A549 (cell line): ENCODE results near the gene DYNC1H1. TPM values are rescaled to one million over a fixed set of nuclear protein-coding genes. Genes with fewer than 3 reads are reported as not detected.

Experiments used
- ATAC-seq, 2 experiments: fragments of 200-7000 bp in 1 of 2; fragments of >200 bp in 1 of 2; cut with Nextera tagmentation in 1 of 2; cut with Tn5 transposase in 1 of 2; 3 replicates each; pipeline versions ENCODE4 v1.8.0 to v1.9.1; 2018 to 2020; ENCODE audit warnings: mild to moderate bottlenecking in 1 of 2, moderate library complexity in 1 of 2
- CTCF ChIA-PET: fragments of 300-600 bp; sonication (Branson Sonifier 250); formaldehyde crosslinking; extraction: SDS; loops from one replicate; lab custom pipeline; 2021; ENCODE audit warnings: antibody characterized with exemption, inconsistent platforms; lab: Yijun Ruan, JAX
- POLR2A ChIA-PET: fragments of 350-600 bp; formaldehyde crosslinking; extraction: SDS; loops from one replicate; lab custom pipeline; 2021; ENCODE audit warnings: antibody characterized with exemption, inconsistent platforms; lab: Yijun Ruan, JAX
- DNase-seq, 2 experiments: peaks; one replicate each; pipeline versions ENCODE4 v3.0.0 to v3.0.0-alpha.2; 2011 to 2016; ENCODE audit warnings: low read depth in 1 of 2, low spot score in 1 of 2
- FAIRE-seq: peaks from 2 replicates; lab custom pipeline; 2011; peaks lifted over from hg19 to GRCh38; lab: Jason Lieb, UNC
- H3K27ac ChIP-seq, 2 experiments: fragments of >200 bp; sonication (Bioruptor Twin); formaldehyde crosslinking; 3 replicates each; pipeline ENCODE4 v1.5.1; 2016 to 2017
- H3K4me1 ChIP-seq: fragments of >200 bp; sonication (Bioruptor Twin); formaldehyde crosslinking; 3 replicates; pipeline ENCODE4 v1.6.1; 2016
- H3K4me2 ChIP-seq: fragments of >200 bp; sonication (Bioruptor Twin); formaldehyde crosslinking; 3 replicates; pipeline ENCODE4 v1.6.1; 2016
- H3K4me3 ChIP-seq: fragments of >200 bp; sonication (Bioruptor Twin); formaldehyde crosslinking; 3 replicates; pipeline ENCODE4 v1.5.1; 2016
- H3K9me3 ChIP-seq: fragments of >200 bp; sonication (Bioruptor Twin); formaldehyde crosslinking; 3 replicates; pipeline ENCODE4 v1.6.1; 2016
- EHMT2 ChIP-seq: fragments of 200-600 bp; sonication (generic); IDR thresholded peaks from 2 replicates; pipeline ENCODE4 v1.6.1; 2016; ENCODE audit warnings: antibody characterized with exemption, low read depth, mild to moderate bottlenecking, moderate library complexity
- ESRRA ChIP-seq: fragments of 150-350 bp; IDR thresholded peaks from 2 replicates; pipeline ENCODE4 v1.6.1; 2014; ENCODE audit warnings: mild to moderate bottlenecking, low read length, borderline replicate concordance
- FOSL2 ChIP-seq, 2 experiments: fragments of 450-650 bp in 1 of 2; fragments of >200 bp in 1 of 2; sonication (Bioruptor Twin) in 1 of 2; formaldehyde crosslinking; IDR thresholded peaks; 2 replicates each; pipeline versions ENCODE4 v1.5.0 to v1.6.1; 2016 to 2020; ENCODE audit warnings: mild to moderate bottlenecking in 1 of 2, moderate library complexity in 1 of 2
- JUN ChIP-seq, 2 experiments: fragments of >200 bp; sonication (Bioruptor Twin); formaldehyde crosslinking; IDR thresholded peaks; 2 replicates in 1 of 2; 3 replicates in 1 of 2; pipeline ENCODE4 v1.6.1; 2016 to 2017
- MAZ ChIP-seq: fragments of 150-350 bp; IDR thresholded peaks from 2 replicates; pipeline ENCODE4 v1.6.1; 2014; ENCODE audit warnings: antibody characterized with exemption, low read depth, low read length, borderline replicate concordance
- RAD21 ChIP-seq, 2 experiments: fragments of >200 bp in 1 of 2; sonication (Bioruptor Twin) in 1 of 2; formaldehyde crosslinking in 1 of 2; IDR thresholded peaks in 1 of 2; conservative IDR thresholded peaks in 1 of 2; 2 replicates in 1 of 2; 3 replicates in 1 of 2; pipeline ENCODE4 v1.6.1; 2012 to 2018; ENCODE audit warnings: inconsistent platforms in 1 of 2
- ZSCAN20 ChIP-seq: fragments of 250-450 bp; sonication (Bioruptor Pico); IDR thresholded peaks from 2 replicates; pipeline ENCODE4 v1.8.0; 2022; ENCODE audit warnings: mild to moderate bottlenecking, moderate library complexity
- WGBS: methylation state at CpG from one replicate; pipeline ENCODE4 v1.1.6; 2017; ENCODE audit errors: missing lambda C conversion rate; 5-methylcytosine and 5-hydroxymethylcytosine counted together
- polyA plus RNA-seq, 4 experiments: library from polyadenylated mRNA; depleted of rRNA in 3 of 4; stranded (reverse); fragments of >200 nt; fragmentation: RNase III in 1 of 4; extraction: RNeasy Plus Mini Kit Qiagen cat#74134 plus additional on column Dnase treatment in 1 of 4; gene quantifications; 2 replicates in 3 of 4; 3 replicates in 1 of 4; pipeline ENCODE4 v1.2.3, GENCODE V29; 2011 to 2017
- small RNA-seq, 6 experiments: library from RNA; depleted of rRNA; stranded (forward); fragments of <200 nt; gene quantifications; one replicate each; pipeline ENCODE3, GENCODE V24; 2012
- TF ChIP-seq, protein P1 (sequence below): fragments of 250-450 bp; sonication (Bioruptor Pico); IDR thresholded peaks from 2 replicates; pipeline ENCODE4 v1.5.0; 2020; ENCODE audit warnings: low read depth, mild to moderate bottlenecking, moderate library complexity
- TF ChIP-seq, protein P2 (sequence below): fragments of 450-650 bp; IDR thresholded peaks from 2 replicates; pipeline ENCODE4 v1.6.1; 2014; ENCODE audit warnings: antibody characterized with exemption

Gene DYNC1H1
- polyA plus RNA-seq, 2 of the 4 experiments (the other 2 are of a cell fraction): 177 to 187 TPM

DNA sequence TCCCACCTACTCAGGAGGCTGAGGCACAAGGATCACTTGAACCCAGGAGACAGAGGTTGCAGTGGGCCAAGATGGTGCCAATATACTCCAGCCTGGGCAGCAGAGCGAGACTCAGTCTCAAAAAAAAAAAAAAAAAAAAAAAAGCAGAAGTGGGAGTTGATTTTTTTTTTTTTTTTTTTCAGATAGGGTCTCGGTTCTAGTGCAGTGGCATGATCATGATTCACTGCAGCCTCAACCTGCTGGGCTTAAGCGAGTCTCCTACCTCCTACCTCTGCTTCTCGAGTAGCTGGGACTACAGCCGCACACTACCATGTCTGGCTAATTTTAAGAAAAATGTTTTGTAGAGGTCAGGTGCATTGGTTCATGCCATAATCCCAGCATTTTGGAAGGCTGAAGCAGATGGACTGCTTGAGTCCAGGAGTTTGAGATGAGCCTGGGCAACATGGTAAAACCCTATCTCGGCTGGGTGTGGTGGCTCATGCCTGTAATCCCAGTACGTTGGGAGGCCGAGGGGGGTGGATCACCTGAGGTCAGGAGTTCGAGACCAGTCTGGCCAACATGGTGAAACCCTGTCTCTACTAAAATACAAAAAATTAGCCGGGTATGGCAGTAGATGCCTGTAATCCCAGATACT, 138.8 kb downstream of the DYNC1H1 start:
- no peak for TF ChIP-seq ZSCAN20
- no peak for TF ChIP-seq JUN (IDR thresholded peaks at IDR 0.05)
- no peak for TF ChIP-seq EHMT2
- no peak for TF ChIP-seq MAZ
- DNase-seq: no peak
- Histone ChIP-seq H3K9me3 (no peaks in the 10 kb centered on the region), H3K4me2 (no peak overlapping the region), H3K4me3 (no peak overlapping the region), H3K4me1 (no peaks in the 10 kb centered on the region), H3K27ac (no peak overlapping the region)
- CTCF ChIA-PET: no interaction called here
- POLR2A ChIA-PET: no interaction called here
- WGBS: 81% methylated on average over 10 of the region's 10 CpGs
- FAIRE-seq: no peak
- no peak for ATAC-seq

DNA sequence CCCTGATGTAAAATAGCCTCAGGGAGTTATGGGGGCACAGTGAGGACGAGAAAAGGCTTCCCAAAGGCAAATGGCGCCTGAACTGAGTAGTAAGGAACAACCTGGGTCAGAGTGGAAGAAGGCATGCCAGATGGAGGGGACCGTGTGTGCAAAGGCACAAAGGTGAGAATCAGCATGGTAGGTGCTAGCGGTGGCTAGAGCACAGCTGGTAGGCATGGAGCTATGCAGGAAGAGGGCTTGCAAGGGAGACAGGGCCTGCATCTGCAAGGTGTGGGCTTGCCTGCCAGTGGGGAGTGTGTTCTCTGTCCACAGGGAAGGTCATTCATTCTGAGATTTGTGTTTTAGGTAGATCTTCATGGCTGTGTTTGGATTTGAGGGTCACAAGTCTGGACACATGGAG, 141.0 kb downstream of the DYNC1H1 start:
- DNase-seq: no peak
- 84% methylated on average over 4 of the region's 4 CpGs for WGBS
- TF ChIP-seq ESRRA: no peak
- TF ChIP-seq EHMT2: no peak
- TF ChIP-seq FOSL2 (IDR thresholded peaks at IDR 0.05): no peak
- TF ChIP-seq FOSL2 (CRISPR knock-in tag; IDR thresholded peaks at IDR 0.05): no peak
- TF ChIP-seq, protein P1, sequence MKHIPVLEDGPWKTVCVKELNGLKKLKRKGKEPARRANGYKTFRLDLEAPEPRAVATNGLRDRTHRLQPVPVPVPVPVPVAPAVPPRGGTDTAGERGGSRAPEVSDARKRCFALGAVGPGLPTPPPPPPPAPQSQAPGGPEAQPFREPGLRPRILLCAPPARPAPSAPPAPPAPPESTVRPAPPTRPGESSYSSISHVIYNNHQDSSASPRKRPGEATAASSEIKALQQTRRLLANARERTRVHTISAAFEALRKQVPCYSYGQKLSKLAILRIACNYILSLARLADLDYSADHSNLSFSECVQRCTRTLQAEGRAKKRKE: no peak
- TF ChIP-seq, protein P2, sequence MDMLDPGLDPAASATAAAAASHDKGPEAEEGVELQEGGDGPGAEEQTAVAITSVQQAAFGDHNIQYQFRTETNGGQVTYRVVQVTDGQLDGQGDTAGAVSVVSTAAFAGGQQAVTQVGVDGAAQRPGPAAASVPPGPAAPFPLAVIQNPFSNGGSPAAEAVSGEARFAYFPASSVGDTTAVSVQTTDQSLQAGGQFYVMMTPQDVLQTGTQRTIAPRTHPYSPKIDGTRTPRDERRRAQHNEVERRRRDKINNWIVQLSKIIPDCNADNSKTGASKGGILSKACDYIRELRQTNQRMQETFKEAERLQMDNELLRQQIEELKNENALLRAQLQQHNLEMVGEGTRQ: no peak
- no peak for TF ChIP-seq RAD21 (conservative IDR thresholded peaks at IDR 0.05 in 1 of 2, IDR thresholded peaks at IDR 0.05 in 1 of 2)
- CTCF ChIA-PET: interaction anchor here (1.2 to 4.5 kb wide), 7 partner anchors 9 to 368 kb away, joined by 3 to 34 read pairs (median 4); no protein-coding TSS in a partner anchor
- H3K4me2 ChIP-seq: no peak overlapping the region
- peaks cover 6% of the 10 kb centered on the region; the same call in 1 of the 3 replicates for H3K9me3 ChIP-seq
- POLR2A ChIA-PET: no interaction called here
- H3K4me3 ChIP-seq: no peak overlapping the region
- FAIRE-seq: no peak
- no peaks in the 10 kb centered on the region for H3K4me1 ChIP-seq
- ATAC-seq: peak in 1 of 2 experiments; percentile 22; a peak in 2 of 6 replicates
- no peak overlapping the region for H3K27ac ChIP-seq

Small RNA genes lying within 50 kb of the gene (small RNA-seq; reads per million reads assigned to genes)
- gene AL118558.2 (0 to 0.19 (median 0) reads per million in 6 experiments), gene RN7SL472P (0 reads per million in 6 experiments)

Other genes with a start within 250 kb of the DYNC1H1 start
- 133 and 150 TPM in 2 replicates for gene PPP2R5C, start 202.9 kb upstream of the DYNC1H1 start, polyA plus RNA-seq (2011; rRNA removed)
- 73.7 to 75.3 TPM (median 74.8 TPM) in 3 replicates for gene PPP2R5C, start 202.9 kb upstream of the DYNC1H1 start, polyA plus RNA-seq (2017; fragmentation: RNase III; extraction: RNeasy Plus Mini Kit Qiagen cat#74134 plus additional on column Dnase treatment)
- gene HSP90AA1, start 122.5 kb downstream of the DYNC1H1 start, polyA plus RNA-seq (2011; rRNA removed): 944 and 1,087 TPM in 2 replicates
- gene HSP90AA1, start 122.5 kb downstream of the DYNC1H1 start, polyA plus RNA-seq (2017; fragmentation: RNase III; extraction: RNeasy Plus Mini Kit Qiagen cat#74134 plus additional on column Dnase treatment): 1,680 to 2,326 TPM (median 1,864 TPM) in 3 replicates
- 17.6 and 20.6 TPM in 2 replicates for gene WDR20, start 175.3 kb downstream of the DYNC1H1 start, polyA plus RNA-seq (2011; rRNA removed)
- 19.5 to 21.6 TPM (median 20.4 TPM) in 3 replicates for gene WDR20, start 175.3 kb downstream of the DYNC1H1 start, polyA plus RNA-seq (2017; fragmentation: RNase III; extraction: RNeasy Plus Mini Kit Qiagen cat#74134 plus additional on column Dnase treatment)